ENCODE results near the gene NHLH1. TPM values are rescaled to one million over a fixed set of nuclear protein-coding genes. Genes with fewer than 3 reads are reported as not detected.

Gene NHLH1
- total and polyA plus RNA-seq, 2 donors = 0.05 TPM; not detected in 1

- H3K4me3 ChIP-seq (ENCODE audit: low read depth, low read length) = no peak overlapping the region
- WGBS = 94% methylated on average over 6 of the region's 6 CpGs
- peaks cover 2% of the 10 kb centered on the region for H3K36me3 ChIP-seq (ENCODE audit: insufficient read depth)
Measured at GRCh38 chr1:160344936-160345335, 21.9 kb upstream of the NHLH1 start.

GRCh38 chr1:160346463-160346862 lies 20.4 kb upstream of the NHLH1 start:
- Histone ChIP-seq H3K27ac (ENCODE audit: low read depth) (no peak overlapping the region), H3K36me3 (ENCODE audit: insufficient read depth) (peaks cover 2% of the 10 kb centered on the region), H3K4me3 (ENCODE audit: low read depth, low read length) (no peak overlapping the region), H3K4me1 (ENCODE audit: insufficient read depth) (no peaks in the 10 kb centered on the region)
- WGBS = 88% methylated on average over 10 of the region's 10 CpGs
- no peak for DNase-seq (ENCODE audit: extremely low spot score)

More at GRCh38 chr1:160344936-160345335, 21.9 kb upstream of the NHLH1 start:
- no peaks in the 10 kb centered on the region for H3K4me1 ChIP-seq (ENCODE audit: insufficient read depth)
- H3K27ac ChIP-seq (ENCODE audit: low read depth) = no peak overlapping the region
- no peak for DNase-seq (ENCODE audit: extremely low spot score)

- peaks cover 4% of the 10 kb centered on the region for H3K36me3 ChIP-seq (ENCODE audit: insufficient read depth)
- no peaks in the 10 kb centered on the region for H3K4me1 ChIP-seq (ENCODE audit: insufficient read depth)
- no peak overlapping the region for H3K27ac ChIP-seq (ENCODE audit: low read depth)
- no peak for DNase-seq (ENCODE audit: extremely low spot score)
- H3K4me3 ChIP-seq (ENCODE audit: low read depth, low read length) = no peak overlapping the region
- 70% methylated on average over 4 of the region's 4 CpGs for WGBS
Measured at GRCh38 chr1:160346958-160347357, 19.9 kb upstream of the NHLH1 start.

GRCh38 chr1:160351629-160352028 lies 15.2 kb upstream of the NHLH1 start:
- WGBS = 82% methylated on average over 4 of the region's 4 CpGs
- H3K27ac ChIP-seq (ENCODE audit: low read depth) = no peak overlapping the region
- H3K4me1 ChIP-seq (ENCODE audit: insufficient read depth) = no peaks in the 10 kb centered on the region
- no peak overlapping the region for H3K4me3 ChIP-seq (ENCODE audit: low read depth, low read length)
- DNase-seq (ENCODE audit: extremely low spot score) = no peak
- H3K36me3 ChIP-seq (ENCODE audit: insufficient read depth) = peaks cover 11% of the 10 kb centered on the region

- Histone ChIP-seq H3K4me1 (ENCODE audit: insufficient read depth) (no peaks in the 10 kb centered on the region), H3K27ac (ENCODE audit: low read depth) (no peak overlapping the region), H3K36me3 (ENCODE audit: insufficient read depth) (peaks cover 14% of the 10 kb centered on the region), H3K4me3 (ENCODE audit: low read depth, low read length) (no peak overlapping the region)
- no peak for DNase-seq (ENCODE audit: extremely low spot score)
- WGBS = 92% methylated on average over 8 of the region's 8 CpGs
Measured at GRCh38 chr1:160352555-160352954, 14.3 kb upstream of the NHLH1 start.

- Histone ChIP-seq H3K4me1 (ENCODE audit: insufficient read depth) (no peaks in the 10 kb centered on the region), H3K27ac (ENCODE audit: low read depth) (no peak overlapping the region), H3K4me3 (ENCODE audit: low read depth, low read length) (no peak overlapping the region), H3K36me3 (ENCODE audit: insufficient read depth) (peaks cover 14% of the 10 kb centered on the region)
- no peak for DNase-seq (ENCODE audit: extremely low spot score)
- 94% methylated on average over 2 of the region's 2 CpGs for WGBS
Measured at GRCh38 chr1:160353223-160353622, 13.6 kb upstream of the NHLH1 start.

GRCh38 chr1:160354388-160354985 lies 12.4 kb upstream of the NHLH1 start:
- H3K4me1 ChIP-seq (ENCODE audit: insufficient read depth) = no peaks in the 10 kb centered on the region
- DNase-seq (ENCODE audit: extremely low spot score) = no peak
- H3K27ac ChIP-seq (ENCODE audit: low read depth) = no peak overlapping the region
- H3K36me3 ChIP-seq (ENCODE audit: insufficient read depth) = peaks cover 12% of the 10 kb centered on the region
- no peak overlapping the region for H3K4me3 ChIP-seq (ENCODE audit: low read depth, low read length)
- WGBS = 64% methylated on average over 5 of the region's 5 CpGs

GRCh38 chr1:160357286-160358002 lies 9.4 kb upstream of the NHLH1 start:
- WGBS = 88% methylated on average over 7 of the region's 7 CpGs
- Histone ChIP-seq H3K4me1 (ENCODE audit: insufficient read depth) (no peaks in the 10 kb centered on the region), H3K36me3 (ENCODE audit: insufficient read depth) (peaks cover 10% of the 10 kb centered on the region), H3K27ac (ENCODE audit: low read depth) (no peak overlapping the region), H3K4me3 (ENCODE audit: low read depth, low read length) (no peak overlapping the region)
- DNase-seq (ENCODE audit: extremely low spot score) = no peak

- WGBS = 89% methylated on average over 4 of the region's 4 CpGs
- H3K4me3 ChIP-seq (ENCODE audit: low read depth, low read length) = no peak overlapping the region
- no peak for DNase-seq (ENCODE audit: extremely low spot score)
- no peaks in the 10 kb centered on the region for H3K4me1 ChIP-seq (ENCODE audit: insufficient read depth)
- H3K27ac ChIP-seq (ENCODE audit: low read depth) = no peak overlapping the region
- H3K36me3 ChIP-seq (ENCODE audit: insufficient read depth) = peaks cover 10% of the 10 kb centered on the region
Measured at GRCh38 chr1:160358073-160358472, 8.8 kb upstream of the NHLH1 start.

- Histone ChIP-seq H3K4me3 (ENCODE audit: low read depth, low read length) (no peak overlapping the region), H3K27ac (ENCODE audit: low read depth) (no peak overlapping the region), H3K36me3 (ENCODE audit: insufficient read depth) (peaks cover 7% of the 10 kb centered on the region), H3K4me1 (ENCODE audit: insufficient read depth) (no peaks in the 10 kb centered on the region)
- WGBS = 77% methylated on average over 9 of the region's 9 CpGs
- no peak for DNase-seq (ENCODE audit: extremely low spot score)
Measured at GRCh38 chr1:160359559-160360226, 7.2 kb upstream of the NHLH1 start.

GRCh38 chr1:160360227-160360695 lies 6.6 kb upstream of the NHLH1 start:
- H3K4me1 ChIP-seq (ENCODE audit: insufficient read depth) = no peaks in the 10 kb centered on the region
- no peak overlapping the region for H3K27ac ChIP-seq (ENCODE audit: low read depth)
- 82% methylated on average over 8 of the region's 8 CpGs for WGBS
- H3K4me3 ChIP-seq (ENCODE audit: low read depth, low read length) = no peak overlapping the region
- peaks cover 7% of the 10 kb centered on the region for H3K36me3 ChIP-seq (ENCODE audit: insufficient read depth)
- DNase-seq (ENCODE audit: extremely low spot score) = no peak

- WGBS = 74% methylated on average over 2 of the region's 2 CpGs
- H3K4me1 ChIP-seq (ENCODE audit: insufficient read depth) = no peaks in the 10 kb centered on the region
- H3K36me3 ChIP-seq (ENCODE audit: insufficient read depth) = peaks cover 3% of the 10 kb centered on the region
- no peak for DNase-seq (ENCODE audit: extremely low spot score)
- H3K4me3 ChIP-seq (ENCODE audit: low read depth, low read length) = no peak overlapping the region
- no peak overlapping the region for H3K27ac ChIP-seq (ENCODE audit: low read depth)
Measured at GRCh38 chr1:160361199-160361598, 5.7 kb upstream of the NHLH1 start.

- 72% methylated on average over 4 of the region's 4 CpGs for WGBS
- DNase-seq (ENCODE audit: extremely low spot score) = no peak
- H3K4me1 ChIP-seq (ENCODE audit: insufficient read depth) = no peaks in the 10 kb centered on the region
- no peak overlapping the region for H3K4me3 ChIP-seq (ENCODE audit: low read depth, low read length)
- H3K36me3 ChIP-seq (ENCODE audit: insufficient read depth) = peaks cover 3% of the 10 kb centered on the region
- H3K27ac ChIP-seq (ENCODE audit: low read depth) = no peak overlapping the region
Measured at GRCh38 chr1:160361814-160362167, 5.1 kb upstream of the NHLH1 start.
